Upper lobe of left lung (tissue), 6 donors: ENCODE measurements around the gene IP6K2. TPM values are rescaled to one million over a fixed set of nuclear protein-coding genes. Genes with fewer than 3 reads are reported as not detected.

Experiments used
- ATAC-seq, 2 donors: fragments of 200-7000 bp; cut with Tn5 transposase; one replicate each; pipeline ENCODE4 v1.9.1; 2022; ENCODE audit warnings: mild to moderate bottlenecking in 2 of 2, moderate library complexity in 2 of 2; ENCODE audit not compliant: low FRiP score in 2 of 2
- DNase-seq, 2 donors: peaks; one replicate each; pipeline ENCODE4 v3.0.0-alpha.2; 2019 to 2020
- H3K27ac ChIP-seq, 4 donors: fragments of 200-600 bp; sonication (generic); one replicate each; pipeline ENCODE4 v1.5.1; 2016 to 2019
- H3K27me3 ChIP-seq, 4 donors: fragments of 200-600 bp; sonication (generic); one replicate each; pipeline ENCODE4 v1.5.1; 2017 to 2019
- H3K36me3 ChIP-seq, 4 donors: fragments of 200-600 bp; sonication (generic); one replicate each; pipeline ENCODE4 v1.5.1; 2016 to 2019
- H3K4me1 ChIP-seq, 4 donors: fragments of 200-600 bp; sonication (generic); one replicate each; pipeline ENCODE4 v1.5.1; 2018 to 2019
- H3K4me3 ChIP-seq, 4 donors: fragments of 200-600 bp; sonication (generic); one replicate each; pipeline ENCODE4 v1.5.1; 2017 to 2019; ENCODE audit warnings: mild to moderate bottlenecking in 2 of 4, moderate library complexity in 1 of 4
- H3K9me3 ChIP-seq, 4 donors: fragments of 200-600 bp; sonication (generic); one replicate each; pipeline ENCODE4 v1.5.1; 2018 to 2019
- CTCF ChIP-seq, 6 experiments: fragments of 450-650 bp in 4 of 6; fragments of 200-600 bp in 2 of 6; sonication (generic) in 2 of 6; IDR thresholded peaks; one replicate each; pipeline ENCODE4 v1.5.1; 2016 to 2019; ENCODE audit warnings: antibody characterized with exemption in 6 of 6
- EP300 ChIP-seq, 4 donors: sonication (generic); formaldehyde crosslinking; IDR thresholded peaks; one replicate each; pipeline ENCODE4 v1.5.1; 2017; ENCODE audit warnings: antibody characterized with exemption in 4 of 4, control low read depth in 2 of 4
- POLR2A ChIP-seq, 4 donors: fragments of 450-650 bp; IDR thresholded peaks; one replicate each; pipeline ENCODE4 v1.5.1; 2016 to 2017; ENCODE audit warnings: antibody characterized with exemption in 4 of 4, mild to moderate bottlenecking in 2 of 4
- POLR2AphosphoS5 ChIP-seq, 2 donors: sonication (generic); formaldehyde crosslinking; IDR thresholded peaks; one replicate each; pipeline ENCODE4 v1.5.1; 2017; ENCODE audit warnings: antibody characterized with exemption in 2 of 2
- WGBS, 2 donors: methylation state at CpG; one replicate each; pipeline ENCODE4 v1.1.5; 2017 to 2018; 5-methylcytosine and 5-hydroxymethylcytosine counted together
- total RNA-seq, 6 donors: library from RNA; depleted of rRNA in 4 of 6; stranded (reverse); fragments of >200 nt in 4 of 6; gene quantifications; one replicate each; pipeline versions ENCODE4 v1.1.0 to v1.2.1, GENCODE V29; 2016 to 2021
- donor health status: DM: no; HTN: no; CAD: no; lungs with moderate emphysema.
- donor health status: DM: no; HTN: yes; CAD: no; lungs with severe emphysema.

Gene IP6K2
- total RNA-seq, 6 donors from 2014 or later = 53.3 to 106 (median 65.4) TPM

DNA sequence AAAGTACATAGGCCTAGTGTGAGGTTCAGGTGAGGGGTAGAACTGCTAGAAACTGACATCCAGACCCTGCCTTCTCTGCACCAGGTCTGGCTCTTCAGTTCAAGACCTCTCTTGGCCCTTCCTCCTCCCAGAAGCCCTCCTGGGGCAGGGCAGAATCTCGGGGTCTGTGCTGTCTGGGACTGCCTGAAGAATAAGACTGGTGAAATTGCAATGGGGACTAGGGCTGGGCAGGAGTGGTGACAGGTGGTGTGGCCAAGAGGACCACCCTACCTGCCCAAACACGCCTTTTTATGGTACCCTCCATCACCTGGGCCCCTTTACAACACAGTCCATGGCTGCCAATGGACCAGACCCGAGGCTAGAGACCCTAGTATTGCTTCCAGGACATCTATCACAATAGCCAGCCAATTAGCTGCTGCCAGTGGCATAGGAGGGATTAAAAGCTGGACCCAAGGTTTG, 29.8 kb downstream of the IP6K2 start:
- DNase-seq = no peak
- TF ChIP-seq POLR2A (IDR thresholded peaks at IDR 0.05) (no peak), POLR2AphosphoS5 (IDR thresholded peaks at IDR 0.05) (no peak), CTCF (IDR thresholded peaks at IDR 0.05) (no peak), EP300 (IDR thresholded peaks at IDR 0.05) (no peak)
- no peak overlapping the region for H3K4me3 ChIP-seq
- H3K4me1 ChIP-seq = peaks cover 23 to 31% (median 26%) of the 10 kb centered on the region in 4 donors
- 57 to 88% methylated on average over 2 to 3 of the region's 3 CpGs for WGBS, 2 donors
- ATAC-seq = no peak
- H3K36me3 ChIP-seq = peaks cover 28 to 53% (median 48%) of the 10 kb centered on the region in 4 donors
- H3K27me3 ChIP-seq = no peaks in the 10 kb centered on the region
- H3K27ac ChIP-seq = no peak overlapping the region
- no peaks in the 10 kb centered on the region for H3K9me3 ChIP-seq

- Histone ChIP-seq H3K4me3 (peak overlapping the region in 3 of 4 donors; percentile 71 to 96 (median 91)), H3K36me3 (peaks cover 26 to 53% (median 48%) of the 10 kb centered on the region in 4 donors)
Measured at GRCh38 chr3:48686538-48687219, 30.3 kb downstream of the IP6K2 start.

DNA sequence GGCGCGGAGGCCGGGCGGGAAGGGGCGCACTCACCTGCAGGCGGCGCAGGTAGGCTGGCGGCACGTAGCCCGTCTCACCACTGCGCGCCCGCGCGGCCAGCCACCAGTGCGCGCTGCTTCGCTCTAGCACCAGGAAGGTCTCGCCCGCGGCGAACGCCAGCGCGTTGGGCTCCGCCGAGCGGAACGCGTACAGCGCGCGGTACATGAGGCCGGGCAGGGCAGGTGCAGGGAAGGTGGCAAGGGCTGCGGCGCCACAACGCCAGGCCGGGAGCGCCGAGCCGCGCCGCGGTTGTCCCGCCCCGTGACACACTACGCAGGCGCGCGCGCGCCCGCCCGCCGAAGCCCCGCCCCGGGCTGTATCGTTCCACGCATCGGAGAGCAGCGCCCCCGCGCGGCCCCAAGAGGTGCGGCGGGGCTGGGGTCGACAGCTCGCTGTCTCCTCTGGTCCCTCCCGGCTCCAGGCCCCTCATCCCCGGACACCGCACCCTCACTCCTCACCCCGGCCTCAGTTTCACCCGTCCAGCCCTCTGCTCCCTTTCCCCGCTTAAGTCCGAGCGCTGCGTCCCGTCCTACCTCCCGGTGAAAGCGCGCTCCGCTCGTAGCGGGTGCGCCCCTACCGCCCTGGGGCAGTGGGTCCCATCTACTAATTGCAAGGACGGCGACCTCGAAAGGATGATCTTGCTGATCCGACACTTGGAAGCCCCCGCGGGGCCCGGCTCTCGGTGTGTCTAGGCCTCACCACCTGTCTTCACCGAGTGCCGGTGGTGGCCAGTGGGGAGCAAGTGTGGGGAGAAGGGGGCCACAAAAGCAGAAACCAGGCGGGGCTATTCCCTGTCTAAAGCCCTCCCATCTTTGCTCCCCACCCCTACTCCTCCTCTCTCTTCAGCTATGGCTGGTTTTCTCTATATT, 31.2 kb downstream of the IP6K2 start, which contains the start of gene NCKIPSD:
Gene NCKIPSD (minus strand): TSS at position 313 of the 909 bp plus-strand sequence. CDS start 108 bp downstream, at position 205.
- H3K4me3 ChIP-seq = peak within 1 kb of the TSS; percentile 71 to 96 (median 86)
- H3K27me3 ChIP-seq = no peaks in the 10 kb centered on the region
- ATAC-seq (peak; percentile 95 to 98), DNase-seq (peak; percentile 94 to 100)
- H3K9me3 ChIP-seq = no peaks in the 10 kb centered on the region
- peaks cover 23 to 31% (median 26%) of the 10 kb centered on the region in 4 donors for H3K4me1 ChIP-seq
- TF ChIP-seq EP300 (IDR thresholded peaks at IDR 0.05) (no peak), POLR2A (IDR thresholded peaks at IDR 0.05) (peak in 3 of 4 donors; percentile 49 to 95 (median 85)), POLR2AphosphoS5 (IDR thresholded peaks at IDR 0.05) (peak; percentile 84 to 87), CTCF (IDR thresholded peaks at IDR 0.05) (peak; percentile 82 to 98 (median 94))
- peaks cover 34 to 53% (median 48%) of the 10 kb centered on the region in 4 donors for H3K36me3 ChIP-seq
- H3K27ac ChIP-seq = peak within 1 kb of the TSS; percentile 83 to 92 (median 88)
- 3 to 6% methylated on average over 5 to 28 of the region's 97 CpGs for WGBS, 2 donors

More at GRCh38 chr3:48686538-48687219, 30.3 kb downstream of the IP6K2 start:
- Histone ChIP-seq H3K27ac (peak overlapping the region in 3 of 4 donors; percentile 88 to 92 (median 88)), H3K27me3 (no peaks in the 10 kb centered on the region), H3K4me1 (peaks cover 23 to 31% (median 26%) of the 10 kb centered on the region in 4 donors), H3K9me3 (no peaks in the 10 kb centered on the region)
- no peak for DNase-seq
- no peak for TF ChIP-seq POLR2A (IDR thresholded peaks at IDR 0.05)
- no peak for TF ChIP-seq EP300 (IDR thresholded peaks at IDR 0.05)
- no peak for TF ChIP-seq CTCF (IDR thresholded peaks at IDR 0.05)
- TF ChIP-seq POLR2AphosphoS5 (IDR thresholded peaks at IDR 0.05) = no peak
- 52 to 61% methylated on average over 10 of the region's 10 CpGs for WGBS, 2 donors
- no peak for ATAC-seq

DNA sequence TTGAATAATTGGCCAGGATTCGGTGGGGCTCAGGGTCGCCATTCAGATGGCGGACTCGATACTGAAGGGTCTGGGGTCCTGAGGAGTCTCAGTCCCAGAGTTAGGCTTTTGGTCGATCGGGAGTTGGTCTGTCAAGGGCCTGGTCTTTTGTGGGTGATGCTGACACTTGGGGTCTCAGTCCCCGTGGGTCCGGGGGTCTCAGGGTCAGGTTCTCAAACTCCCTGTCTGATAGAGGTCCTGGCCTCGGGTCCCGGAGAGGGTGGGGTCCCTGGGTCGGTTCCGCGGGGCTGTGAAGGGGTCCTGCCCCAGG, 31.8 kb downstream of the IP6K2 start:
- Histone ChIP-seq H3K27ac (peak overlapping the region; percentile 83 to 92 (median 88)), H3K4me3 (peak overlapping the region; percentile 71 to 96 (median 86)), H3K36me3 (peaks cover 36 to 52% (median 49%) of the 10 kb centered on the region in 4 donors), H3K9me3 (no peaks in the 10 kb centered on the region), H3K4me1 (peaks cover 23 to 31% (median 26%) of the 10 kb centered on the region in 4 donors), H3K27me3 (no peaks in the 10 kb centered on the region)
- 11 to 28% methylated on average over 6 to 11 of the region's 13 CpGs for WGBS, 2 donors
- DNase-seq (no peak), ATAC-seq (no peak)
- TF ChIP-seq CTCF (IDR thresholded peaks at IDR 0.05) (no peak), POLR2A (IDR thresholded peaks at IDR 0.05) (no peak), POLR2AphosphoS5 (IDR thresholded peaks at IDR 0.05) (no peak), EP300 (IDR thresholded peaks at IDR 0.05) (no peak)
